GM23338 (cell line): ENCODE results near the gene FILIP1. TPM values are rescaled to one million over a fixed set of nuclear protein-coding genes. Genes with fewer than 3 reads are reported as not detected.

Experiments
- ATAC-seq: fragments of 200-7000 bp; cut with Tn5 transposase; 3 replicates; pipeline ENCODE4 v1.9.1; 2020
- DNase-seq: peaks from one replicate; pipeline ENCODE4 v3.0.0-alpha.2; 2015; ENCODE audit warnings: low spot score
- H2AFZ ChIP-seq: fragments of 200-600 bp; sonication (generic); 2 replicates; pipeline ENCODE4 v1.8.0; 2016; ENCODE audit warnings: antibody characterized with exemption, mild to moderate bottlenecking, moderate library complexity
- H3F3A ChIP-seq: fragments of 200-600 bp; sonication (generic); replicated peaks from 2 replicates; pipeline ENCODE4 v1.8.0; 2017; ENCODE audit warnings: antibody characterized with exemption, mixed run types, low read depth
- H3K27ac ChIP-seq: fragments of 200-600 bp; sonication (generic); 2 replicates; pipeline ENCODE4 v1.6.1; 2016; ENCODE audit warnings: low read depth
- H3K27me3 ChIP-seq: fragments of 200-600 bp; sonication (generic); 2 replicates; pipeline ENCODE4 v1.8.0; 2016; ENCODE audit warnings: mild to moderate bottlenecking, mixed run types, moderate library complexity; ENCODE audit not compliant: insufficient read depth
- H3K36me3 ChIP-seq: fragments of 200-600 bp; sonication (generic); 2 replicates; pipeline ENCODE4 v1.8.0; 2016; ENCODE audit warnings: mild to moderate bottlenecking; ENCODE audit not compliant: insufficient read depth
- H3K4me1 ChIP-seq: fragments of 200-600 bp; sonication (generic); 2 replicates; pipeline ENCODE4 v1.8.0; 2016; ENCODE audit warnings: mild to moderate bottlenecking, moderate library complexity; ENCODE audit not compliant: insufficient read depth
- H3K4me2 ChIP-seq: fragments of 200-600 bp; sonication (generic); 2 replicates; pipeline ENCODE4 v1.7.1; 2017; ENCODE audit warnings: mixed run types
- H3K4me3 ChIP-seq: fragments of 200-600 bp; sonication (generic); 2 replicates; pipeline ENCODE4 v1.6.1; 2016; ENCODE audit warnings: mixed run types
- H3K79me2 ChIP-seq: fragments of 200-600 bp; sonication (generic); replicated peaks from 2 replicates; pipeline ENCODE4 v1.8.0; 2017; ENCODE audit warnings: mild to moderate bottlenecking; ENCODE audit not compliant: insufficient read depth
- H3K9me2 ChIP-seq: fragments of 200-600 bp; sonication (generic); 2 replicates; pipeline ENCODE4 v1.8.0; 2017; ENCODE audit not compliant: insufficient read depth
- H4K20me1 ChIP-seq: fragments of 200-600 bp; sonication (generic); replicated peaks from 2 replicates; pipeline ENCODE4 v1.8.0; 2017; ENCODE audit warnings: mild to moderate bottlenecking; ENCODE audit not compliant: insufficient read depth
- H3K27ac Mint-ChIP-seq: 2 replicates; pipeline ENCODE4 v1.8.0; 2020; ENCODE audit warnings: inconsistent platforms, mild to moderate bottlenecking, moderate library complexity, mixed read lengths
- H3K27me3 Mint-ChIP-seq: 3 replicates; pipeline ENCODE4 v1.8.0; 2022; ENCODE audit warnings: low read depth, mild to moderate bottlenecking, moderate library complexity, mixed read lengths, inconsistent platforms; ENCODE audit not compliant: insufficient read depth, poor library complexity
- H3K36me3 Mint-ChIP-seq: 3 replicates; pipeline ENCODE4 v1.8.0; 2021; ENCODE audit warnings: low read depth, mild to moderate bottlenecking, inconsistent platforms, moderate library complexity, mixed read lengths
- H3K4me1 Mint-ChIP-seq: 3 replicates; pipeline ENCODE4 v1.8.0; 2020; ENCODE audit warnings: mild to moderate bottlenecking, inconsistent platforms, mixed read lengths
- H3K4me3 Mint-ChIP-seq: 3 replicates; pipeline ENCODE4 v1.8.0; 2021; ENCODE audit warnings: moderate library complexity, mild to moderate bottlenecking, inconsistent platforms, mixed read lengths
- H3K9me3 Mint-ChIP-seq: 3 replicates; pipeline ENCODE4 v1.8.0; 2020; ENCODE audit warnings: moderate library complexity, mild to moderate bottlenecking, inconsistent platforms, mixed read lengths
- EZH2phosphoT487 ChIP-seq: fragments of 200-600 bp; sonication (generic); IDR thresholded peaks from one replicate; pipeline ENCODE4 v1.8.1; 2018; ENCODE audit warnings: antibody characterized with exemption; ENCODE audit not compliant: unreplicated experiment
- JUNB ChIP-seq: IDR thresholded peaks from one replicate; pipeline ENCODE4 v1.6.1; 2016; ENCODE audit warnings: antibody characterized with exemption; ENCODE audit not compliant: unreplicated experiment
- ZNF114 ChIP-seq: fragments of 250-450 bp; sonication (Bioruptor Pico); IDR thresholded peaks from 2 replicates; pipeline ENCODE4 v1.5.0; 2020; ENCODE audit warnings: mild to moderate bottlenecking, moderate library complexity
- ZNF331 ChIP-seq: fragments of 250-450 bp; sonication (Bioruptor Pico); IDR thresholded peaks from 2 replicates; pipeline ENCODE4 v1.5.0; 2020; ENCODE audit warnings: low read depth, mild to moderate bottlenecking, moderate library complexity
- polyA plus RNA-seq: library from polyadenylated mRNA; unstranded; fragments of >200 nt; fragmentation: Nextera tagmentation; extraction: Ambion mirVana; gene quantifications from 2 replicates; pipeline ENCODE4 v1.2.1, GENCODE V29; 2016
- total RNA-seq: library from RNA; depleted of rRNA; stranded (reverse); fragments of >200 nt; shearing (Covaris generic); gene quantifications from 2 replicates; pipeline ENCODE4 v1.2.3, GENCODE V29; 2014
- TF ChIP-seq, protein P1 (sequence below), 2 experiments: fragments of 200-600 bp in 1 of 2; sonication (generic) in 1 of 2; conservative IDR thresholded peaks; 2 replicates each; pipeline versions ENCODE4 v1.5.1 to v1.6.1; 2016 to 2017; ENCODE audit warnings: antibody characterized with exemption in 2 of 2, low read depth in 2 of 2, mild to moderate bottlenecking in 2 of 2, moderate library complexity in 1 of 2
- TF ChIP-seq, protein P2 (sequence below): fragments of 250-450 bp; sonication (Bioruptor Pico); IDR thresholded peaks from 2 replicates; pipeline ENCODE4 v1.5.0; 2020; ENCODE audit warnings: mild to moderate bottlenecking, moderate library complexity
- TF ChIP-seq, protein P3 (sequence below): IDR thresholded peaks from one replicate; pipeline ENCODE4 v1.6.1; 2018; ENCODE audit warnings: antibody characterized with exemption; ENCODE audit not compliant: unreplicated experiment

Gene FILIP1
- total and polyA plus RNA-seq, 2 experiments from 2014 or later: 3.7 to 6.4 TPM

DNA sequence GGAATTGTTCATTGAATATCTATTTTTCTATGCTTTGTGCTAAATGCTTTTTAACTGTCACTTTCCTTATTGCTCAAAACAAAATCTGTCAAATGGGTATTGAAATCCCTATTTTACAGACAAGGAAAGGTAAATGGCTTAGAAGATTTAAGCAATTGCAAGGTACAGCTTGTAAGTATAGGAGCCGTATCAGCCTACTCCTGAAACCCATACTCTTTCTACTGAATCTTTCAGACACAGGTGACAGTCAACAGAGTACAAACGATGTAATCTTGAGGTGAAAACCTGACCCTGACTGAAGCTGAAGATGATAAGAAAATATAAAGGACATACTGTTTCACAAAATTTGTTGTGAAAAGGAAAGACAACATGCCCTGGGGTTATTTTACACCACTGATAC lies 243.0 kb downstream of the FILIP1 start:
- Histone ChIP-seq H3K27ac (peak overlapping the region; percentile 89), H4K20me1 (no peaks in the 10 kb centered on the region), H3K4me1 (peaks cover 45% of the 10 kb centered on the region), H3K4me2 (peak overlapping the region; percentile 56), H3K4me3 (no peak overlapping the region), H3K79me2 (no peaks in the 10 kb centered on the region), H2AFZ (no peak overlapping the region), H3F3A (no peaks in the 10 kb centered on the region), H3K9me2 (no peaks in the 10 kb centered on the region), H3K36me3 (no peaks in the 10 kb centered on the region), H3K27me3 (no peaks in the 10 kb centered on the region)
- ATAC-seq (0 out of 3 replicates have a peak, but pooled peaks have one; percentile 26), DNase-seq (no peak)
- Mint-ChIP-seq H3K4me3 (no peak overlapping the region), H3K9me3 (no peaks in the 10 kb centered on the region), H3K4me1 (peaks cover 40% of the 10 kb centered on the region), H3K36me3 (0 out of 3 replicates have a peak, but pooled peaks cover 3% of the 10 kb centered on the region), H3K27me3 (peaks cover 1% of the 10 kb centered on the region), H3K27ac (peak overlapping the region; percentile 65)
- TF ChIP-seq JUNB (no peak), ZNF114 (CRISPR knock-in tag) (no peak)
- TF ChIP-seq, protein P1, sequence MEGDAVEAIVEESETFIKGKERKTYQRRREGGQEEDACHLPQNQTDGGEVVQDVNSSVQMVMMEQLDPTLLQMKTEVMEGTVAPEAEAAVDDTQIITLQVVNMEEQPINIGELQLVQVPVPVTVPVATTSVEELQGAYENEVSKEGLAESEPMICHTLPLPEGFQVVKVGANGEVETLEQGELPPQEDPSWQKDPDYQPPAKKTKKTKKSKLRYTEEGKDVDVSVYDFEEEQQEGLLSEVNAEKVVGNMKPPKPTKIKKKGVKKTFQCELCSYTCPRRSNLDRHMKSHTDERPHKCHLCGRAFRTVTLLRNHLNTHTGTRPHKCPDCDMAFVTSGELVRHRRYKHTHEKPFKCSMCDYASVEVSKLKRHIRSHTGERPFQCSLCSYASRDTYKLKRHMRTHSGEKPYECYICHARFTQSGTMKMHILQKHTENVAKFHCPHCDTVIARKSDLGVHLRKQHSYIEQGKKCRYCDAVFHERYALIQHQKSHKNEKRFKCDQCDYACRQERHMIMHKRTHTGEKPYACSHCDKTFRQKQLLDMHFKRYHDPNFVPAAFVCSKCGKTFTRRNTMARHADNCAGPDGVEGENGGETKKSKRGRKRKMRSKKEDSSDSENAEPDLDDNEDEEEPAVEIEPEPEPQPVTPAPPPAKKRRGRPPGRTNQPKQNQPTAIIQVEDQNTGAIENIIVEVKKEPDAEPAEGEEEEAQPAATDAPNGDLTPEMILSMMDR (conservative IDR thresholded peaks at IDR 0.05; ENCODE audit: low read depth in 2 of 2): no peak

DNA sequence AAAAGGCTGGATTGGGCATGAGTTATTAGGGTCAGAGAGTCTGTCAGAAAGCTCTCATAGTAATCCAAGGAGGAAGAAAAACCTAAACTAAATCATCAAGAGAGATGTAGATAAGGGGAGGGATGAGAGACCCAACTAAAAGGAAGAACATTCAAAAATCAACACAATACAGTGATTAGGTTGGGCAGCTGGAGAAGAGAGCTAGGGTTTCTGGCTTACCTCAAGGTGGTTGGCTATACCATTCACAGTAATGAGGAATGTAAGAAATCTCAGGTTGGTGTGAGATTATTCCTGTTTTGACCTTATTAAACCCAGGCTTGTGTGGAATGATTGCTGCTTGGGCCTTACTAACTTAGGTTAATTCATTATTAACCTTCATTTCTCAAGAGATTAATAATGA lies 243.8 kb downstream of the FILIP1 start:
- DNase-seq: no peak
- no peaks in the 10 kb centered on the region for H3F3A ChIP-seq
- Mint-ChIP-seq H3K36me3 (0 out of 3 replicates have a peak, but pooled peaks cover 3% of the 10 kb centered on the region), H3K4me1 (peaks cover 43% of the 10 kb centered on the region), H3K27me3 (peaks cover 1% of the 10 kb centered on the region), H3K4me3 (peak overlapping the region; percentile 39), H3K27ac (peak overlapping the region; percentile 65), H3K9me3 (no peaks in the 10 kb centered on the region)
- no peaks in the 10 kb centered on the region for H3K36me3 ChIP-seq
- no peaks in the 10 kb centered on the region for H3K79me2 ChIP-seq
- H3K27ac ChIP-seq: peak overlapping the region; percentile 89
- H3K4me2 ChIP-seq: peak overlapping the region; percentile 56
- H3K4me1 ChIP-seq: peaks cover 45% of the 10 kb centered on the region
- no peak overlapping the region for H2AFZ ChIP-seq
- peak overlapping the region; percentile 26 for H3K4me3 ChIP-seq
- H4K20me1 ChIP-seq: no peaks in the 10 kb centered on the region
- H3K27me3 ChIP-seq: no peaks in the 10 kb centered on the region
- no peaks in the 10 kb centered on the region for H3K9me2 ChIP-seq
- ATAC-seq: peak; percentile 63
- TF ChIP-seq ZNF331 (CRISPR knock-in tag) (no peak), EZH2phosphoT487 (no peak), JUNB (no peak)
- TF ChIP-seq, protein P2, sequence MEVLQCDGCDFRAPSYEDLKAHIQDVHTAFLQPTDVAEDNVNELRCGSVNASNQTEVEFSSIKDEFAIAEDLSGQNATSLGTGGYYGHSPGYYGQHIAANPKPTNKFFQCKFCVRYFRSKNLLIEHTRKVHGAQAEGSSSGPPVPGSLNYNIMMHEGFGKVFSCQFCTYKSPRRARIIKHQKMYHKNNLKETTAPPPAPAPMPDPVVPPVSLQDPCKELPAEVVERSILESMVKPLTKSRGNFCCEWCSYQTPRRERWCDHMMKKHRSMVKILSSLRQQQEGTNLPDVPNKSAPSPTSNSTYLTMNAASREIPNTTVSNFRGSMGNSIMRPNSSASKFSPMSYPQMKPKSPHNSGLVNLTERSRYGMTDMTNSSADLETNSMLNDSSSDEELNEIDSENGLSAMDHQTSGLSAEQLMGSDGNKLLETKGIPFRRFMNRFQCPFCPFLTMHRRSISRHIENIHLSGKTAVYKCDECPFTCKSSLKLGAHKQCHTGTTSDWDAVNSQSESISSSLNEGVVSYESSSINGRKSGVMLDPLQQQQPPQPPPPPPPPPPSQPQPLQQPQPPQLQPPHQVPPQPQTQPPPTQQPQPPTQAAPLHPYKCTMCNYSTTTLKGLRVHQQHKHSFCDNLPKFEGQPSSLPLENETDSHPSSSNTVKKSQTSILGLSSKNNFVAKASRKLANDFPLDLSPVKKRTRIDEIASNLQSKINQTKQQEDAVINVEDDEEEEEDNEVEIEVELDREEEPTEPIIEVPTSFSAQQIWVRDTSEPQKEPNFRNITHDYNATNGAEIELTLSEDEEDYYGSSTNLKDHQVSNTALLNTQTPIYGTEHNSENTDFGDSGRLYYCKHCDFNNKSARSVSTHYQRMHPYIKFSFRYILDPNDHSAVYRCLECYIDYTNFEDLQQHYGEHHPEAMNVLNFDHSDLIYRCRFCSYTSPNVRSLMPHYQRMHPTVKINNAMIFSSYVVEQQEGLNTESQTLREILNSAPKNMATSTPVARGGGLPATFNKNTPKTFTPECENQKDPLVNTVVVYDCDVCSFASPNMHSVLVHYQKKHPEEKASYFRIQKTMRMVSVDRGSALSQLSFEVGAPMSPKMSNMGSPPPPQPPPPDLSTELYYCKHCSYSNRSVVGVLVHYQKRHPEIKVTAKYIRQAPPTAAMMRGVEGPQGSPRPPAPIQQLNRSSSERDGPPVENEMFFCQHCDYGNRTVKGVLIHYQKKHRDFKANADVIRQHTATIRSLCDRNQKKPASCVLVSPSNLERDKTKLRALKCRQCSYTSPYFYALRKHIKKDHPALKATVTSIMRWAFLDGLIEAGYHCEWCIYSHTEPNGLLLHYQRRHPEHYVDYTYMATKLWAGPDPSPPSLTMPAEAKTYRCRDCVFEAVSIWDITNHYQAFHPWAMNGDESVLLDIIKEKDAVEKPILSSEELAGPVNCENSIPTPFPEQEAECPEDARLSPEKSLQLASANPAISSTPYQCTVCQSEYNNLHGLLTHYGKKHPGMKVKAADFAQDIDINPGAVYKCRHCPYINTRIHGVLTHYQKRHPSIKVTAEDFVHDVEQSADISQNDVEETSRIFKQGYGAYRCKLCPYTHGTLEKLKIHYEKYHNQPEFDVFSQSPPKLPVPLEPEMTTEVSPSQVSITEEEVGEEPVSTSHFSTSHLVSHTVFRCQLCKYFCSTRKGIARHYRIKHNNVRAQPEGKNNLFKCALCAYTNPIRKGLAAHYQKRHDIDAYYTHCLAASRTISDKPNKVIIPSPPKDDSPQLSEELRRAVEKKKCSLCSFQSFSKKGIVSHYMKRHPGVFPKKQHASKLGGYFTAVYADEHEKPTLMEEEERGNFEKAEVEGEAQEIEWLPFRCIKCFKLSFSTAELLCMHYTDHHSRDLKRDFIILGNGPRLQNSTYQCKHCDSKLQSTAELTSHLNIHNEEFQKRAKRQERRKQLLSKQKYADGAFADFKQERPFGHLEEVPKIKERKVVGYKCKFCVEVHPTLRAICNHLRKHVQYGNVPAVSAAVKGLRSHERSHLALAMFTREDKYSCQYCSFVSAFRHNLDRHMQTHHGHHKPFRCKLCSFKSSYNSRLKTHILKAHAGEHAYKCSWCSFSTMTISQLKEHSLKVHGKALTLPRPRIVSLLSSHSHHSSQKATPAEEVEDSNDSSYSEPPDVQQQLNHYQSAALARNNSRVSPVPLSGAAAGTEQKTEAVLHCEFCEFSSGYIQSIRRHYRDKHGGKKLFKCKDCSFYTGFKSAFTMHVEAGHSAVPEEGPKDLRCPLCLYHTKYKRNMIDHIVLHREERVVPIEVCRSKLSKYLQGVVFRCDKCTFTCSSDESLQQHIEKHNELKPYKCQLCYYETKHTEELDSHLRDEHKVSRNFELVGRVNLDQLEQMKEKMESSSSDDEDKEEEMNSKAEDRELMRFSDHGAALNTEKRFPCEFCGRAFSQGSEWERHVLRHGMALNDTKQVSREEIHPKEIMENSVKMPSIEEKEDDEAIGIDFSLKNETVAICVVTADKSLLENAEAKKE (CRISPR knock-in tag): no peak
- TF ChIP-seq, protein P3, sequence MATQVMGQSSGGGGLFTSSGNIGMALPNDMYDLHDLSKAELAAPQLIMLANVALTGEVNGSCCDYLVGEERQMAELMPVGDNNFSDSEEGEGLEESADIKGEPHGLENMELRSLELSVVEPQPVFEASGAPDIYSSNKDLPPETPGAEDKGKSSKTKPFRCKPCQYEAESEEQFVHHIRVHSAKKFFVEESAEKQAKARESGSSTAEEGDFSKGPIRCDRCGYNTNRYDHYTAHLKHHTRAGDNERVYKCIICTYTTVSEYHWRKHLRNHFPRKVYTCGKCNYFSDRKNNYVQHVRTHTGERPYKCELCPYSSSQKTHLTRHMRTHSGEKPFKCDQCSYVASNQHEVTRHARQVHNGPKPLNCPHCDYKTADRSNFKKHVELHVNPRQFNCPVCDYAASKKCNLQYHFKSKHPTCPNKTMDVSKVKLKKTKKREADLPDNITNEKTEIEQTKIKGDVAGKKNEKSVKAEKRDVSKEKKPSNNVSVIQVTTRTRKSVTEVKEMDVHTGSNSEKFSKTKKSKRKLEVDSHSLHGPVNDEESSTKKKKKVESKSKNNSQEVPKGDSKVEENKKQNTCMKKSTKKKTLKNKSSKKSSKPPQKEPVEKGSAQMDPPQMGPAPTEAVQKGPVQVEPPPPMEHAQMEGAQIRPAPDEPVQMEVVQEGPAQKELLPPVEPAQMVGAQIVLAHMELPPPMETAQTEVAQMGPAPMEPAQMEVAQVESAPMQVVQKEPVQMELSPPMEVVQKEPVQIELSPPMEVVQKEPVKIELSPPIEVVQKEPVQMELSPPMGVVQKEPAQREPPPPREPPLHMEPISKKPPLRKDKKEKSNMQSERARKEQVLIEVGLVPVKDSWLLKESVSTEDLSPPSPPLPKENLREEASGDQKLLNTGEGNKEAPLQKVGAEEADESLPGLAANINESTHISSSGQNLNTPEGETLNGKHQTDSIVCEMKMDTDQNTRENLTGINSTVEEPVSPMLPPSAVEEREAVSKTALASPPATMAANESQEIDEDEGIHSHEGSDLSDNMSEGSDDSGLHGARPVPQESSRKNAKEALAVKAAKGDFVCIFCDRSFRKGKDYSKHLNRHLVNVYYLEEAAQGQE: no peak
- TF ChIP-seq, protein P1 (conservative IDR thresholded peaks at IDR 0.05; ENCODE audit: low read depth in 2 of 2): no peak
